HepG2 (cell line): ENCODE data around the gene SPACA4. TPM values are rescaled to one million over a fixed set of nuclear protein-coding genes. Genes with fewer than 3 reads are reported as not detected.

ENCODE experiments used
- ARNT2 ChIP-seq: sonication (generic); formaldehyde crosslinking; IDR thresholded peaks from 2 replicates; pipeline ENCODE4 v1.8.0; 2022; ENCODE audit warnings: mild to moderate bottlenecking, low read depth, missing genetic modification reagents, moderate library complexity
- CBFB ChIP-seq: sonication (generic); formaldehyde crosslinking; IDR thresholded peaks from 2 replicates; pipeline ENCODE4 v1.4.0; 2020; ENCODE audit warnings: missing genetic modification reagents
- CBX5 ChIP-seq: sonication (generic); formaldehyde crosslinking; IDR thresholded peaks from 2 replicates; pipeline ENCODE4 v1.4.0; 2020; ENCODE audit warnings: missing genetic modification reagents, borderline replicate concordance
- CENPX ChIP-seq: sonication (generic); formaldehyde crosslinking; IDR thresholded peaks from 2 replicates; pipeline ENCODE4 v1.9.0; 2021; ENCODE audit warnings: mild to moderate bottlenecking, missing genetic modification reagents, moderate library complexity
- E2F1 ChIP-seq: sonication (generic); formaldehyde crosslinking; IDR thresholded peaks from 2 replicates; pipeline ENCODE4 v1.5.0; 2020; ENCODE audit warnings: missing genetic modification reagents
- FOXK2 ChIP-seq: fragments of 450-650 bp; IDR thresholded peaks from 2 replicates; pipeline ENCODE4 v1.6.1; 2016
- FOXP1 ChIP-seq, 2 experiments: fragments of 450-650 bp in 1 of 2; IDR thresholded peaks; 2 replicates each; pipeline ENCODE4 v1.6.1; 2017 to 2018; ENCODE audit warnings: antibody characterized with exemption in 1 of 2
- IRX3 ChIP-seq: sonication (generic); formaldehyde crosslinking; IDR thresholded peaks from 2 replicates; pipeline ENCODE4 v1.8.1; 2023; ENCODE audit warnings: mild to moderate bottlenecking, low read depth, missing genetic modification reagents, borderline replicate concordance
- NPAS2 ChIP-seq: sonication (generic); formaldehyde crosslinking; IDR thresholded peaks from 2 replicates; pipeline ENCODE4 v1.8.0; 2022; ENCODE audit warnings: mild to moderate bottlenecking, missing genetic modification reagents, borderline replicate concordance
- NR2F1 ChIP-seq, 2 experiments: fragments of 450-650 bp in 1 of 2; formaldehyde crosslinking in 1 of 2; IDR thresholded peaks; 2 replicates each; pipeline versions ENCODE4 v1.5.0 to v1.6.1; 2016 to 2020; ENCODE audit warnings: mild to moderate bottlenecking in 1 of 2, missing compliant biosample characterization in 1 of 2, missing genetic modification reagents in 1 of 2, moderate library complexity in 1 of 2
- PATZ1 ChIP-seq: sonication (generic); formaldehyde crosslinking; IDR thresholded peaks from 2 replicates; pipeline ENCODE4 v1.4.0; 2020; ENCODE audit warnings: missing genetic modification reagents
- PHF20 ChIP-seq: sonication (generic); formaldehyde crosslinking; IDR thresholded peaks from 2 replicates; pipeline ENCODE4 v1.5.0; 2020; ENCODE audit warnings: mild to moderate bottlenecking, missing genetic modification reagents
- POLR2AphosphoS2 ChIP-seq: IDR thresholded peaks from 2 replicates; pipeline ENCODE4 v1.6.1; 2011; ENCODE audit warnings: low read depth, low read length, improper control_type of control experiment
- PRPF4 ChIP-seq: fragments of 200-400 bp; formaldehyde crosslinking; IDR thresholded peaks from 2 replicates; pipeline ENCODE4 v1.6.1; 2016; ENCODE audit warnings: low read length, low read depth; ENCODE audit not compliant: poor library complexity, severe bottlenecking
- RFX5 ChIP-seq: IDR thresholded peaks from 2 replicates; pipeline ENCODE4 v1.6.1; 2011; ENCODE audit warnings: low read depth, low read length, improper control_type of control experiment
- THYN1 ChIP-seq: sonication (generic); formaldehyde crosslinking; IDR thresholded peaks from 2 replicates; pipeline ENCODE4 v1.8.1; 2023; ENCODE audit warnings: low read depth, mild to moderate bottlenecking, moderate library complexity, missing genetic modification reagents, borderline replicate concordance
- ZBTB42 ChIP-seq: sonication (generic); formaldehyde crosslinking; IDR thresholded peaks from 2 replicates; pipeline ENCODE4 v1.5.0; 2020; ENCODE audit warnings: mild to moderate bottlenecking, missing genetic modification reagents
- ZFX ChIP-seq: sonication (generic); formaldehyde crosslinking; IDR thresholded peaks from 2 replicates; pipeline ENCODE4 v1.4.0; 2020; ENCODE audit warnings: mild to moderate bottlenecking, low read depth, missing genetic modification reagents, moderate library complexity
- ZNF383 ChIP-seq: sonication (generic); formaldehyde crosslinking; IDR thresholded peaks from 2 replicates; pipeline ENCODE4 v1.4.0; 2020; ENCODE audit warnings: missing genetic modification reagents, mild to moderate bottlenecking, borderline replicate concordance
- ZNF570 ChIP-seq: sonication (generic); formaldehyde crosslinking; IDR thresholded peaks from 2 replicates; pipeline ENCODE4 v1.4.0; 2020; ENCODE audit warnings: mild to moderate bottlenecking, missing genetic modification reagents, borderline replicate concordance
- ZNF644 ChIP-seq: IDR thresholded peaks from 2 replicates; pipeline ENCODE4 v1.6.1; 2016; ENCODE audit warnings: low read depth
- ZNF670 ChIP-seq: sonication (generic); formaldehyde crosslinking; IDR thresholded peaks from 2 replicates; pipeline ENCODE4 v1.8.0; 2022; ENCODE audit warnings: mild to moderate bottlenecking, missing genetic modification reagents, borderline replicate concordance
- ZNF800 ChIP-seq: sonication (generic); formaldehyde crosslinking; IDR thresholded peaks from 2 replicates; pipeline ENCODE4 v1.4.0; 2020; ENCODE audit warnings: missing genetic modification reagents
- ZNF841 ChIP-seq: sonication (generic); formaldehyde crosslinking; IDR thresholded peaks from 2 replicates; pipeline ENCODE4 v1.8.1; 2023; ENCODE audit warnings: missing genetic modification reagents, borderline replicate concordance
- ZNF879 ChIP-seq: sonication (generic); formaldehyde crosslinking; IDR thresholded peaks from 2 replicates; pipeline ENCODE4 v1.8.1; 2023; ENCODE audit warnings: missing genetic modification reagents
- polyA plus RNA-seq, 8 experiments: library from polyadenylated mRNA; depleted of rRNA in 3 of 8; stranded (reverse) in 7 of 8; unstranded in 1 of 8; fragments of >200 nt; fragmentation: Illumina TruSeq in 4 of 8; extraction: Trizol in 4 of 8; gene quantifications; 2 replicates each; pipeline versions ENCODE4 v1.2.1 to v1.2.3, GENCODE V29; 2011 to 2016; ENCODE audit warnings: low read depth in 4 of 8, missing spikeins in 1 of 8, mixed read lengths in 1 of 8; ENCODE audit not compliant: insufficient read depth in 1 of 8
- total RNA-seq, 5 experiments: library from RNA; depleted of rRNA; stranded (reverse); fragments of >200 nt; fragmentation: Illumina TruSeq; extraction: Trizol; gene quantifications; 2 replicates each; pipeline ENCODE4 v1.2.3, GENCODE V29; 2016; ENCODE audit warnings: low read depth in 1 of 5

SPACA4 gene
- total and polyA plus RNA-seq, 2 of the 13 experiments (the other 11 are each of a cell fraction or from before 2014, with no cell fraction given) = not detected

GRCh38 chr19:48618916-48619691 is 12.6 kb downstream of the SPACA4 start, which contains the start of the genes RPL18 and SPHK2 (continued):
- TF ChIP-seq ZNF800 (CRISPR knock-in tag) (no peak), ZNF879 (no peak), CBX5 (peak; percentile 72; the same call in 1 of the 2 replicates), ZNF383 (CRISPR knock-in tag) (no peak), ZNF570 (no peak), ZNF670 (peak; percentile 79; the same call in 1 of the 2 replicates), POLR2AphosphoS2 (peak; percentile 94), FOXK2 (peak; percentile 74; the same call in 1 of the 2 replicates), THYN1 (no peak), ZNF644 (0 out of 2 replicates have a peak, but pooled peaks have one; percentile 17), NR2F1 (CRISPR knock-in tag; IDR thresholded peaks at IDR 0.05) (0 out of 4 replicates have a peak, but pooled peaks of 1 of the 2 experiments have one; percentile 6), CBFB (CRISPR knock-in tag) (peak; percentile 95), ARNT2 (CRISPR knock-in tag) (peak; percentile 83; the same call in 1 of the 2 replicates), FOXP1 (IDR thresholded peaks at IDR 0.05) (no peak), FOXP1 (CRISPR knock-in tag; IDR thresholded peaks at IDR 0.05) (peak; percentile 50), ZFX (peak; percentile 83), ZNF841 (CRISPR knock-in tag) (no peak), PATZ1 (peak; percentile 26; the same call in 1 of the 2 replicates), PRPF4 (no peak), E2F1 (peak; percentile 60), ZBTB42 (CRISPR knock-in tag) (peak; percentile 89), RFX5 (peak; percentile 75; the same call in 1 of the 2 replicates), NPAS2 (no peak), CENPX (CRISPR knock-in tag) (no peak), PHF20 (peak; percentile 99), IRX3 (CRISPR knock-in tag) (no peak)
